ENCODE data around the gene MAB21L3. TPM values are rescaled to one million over a fixed set of nuclear protein-coding genes. Genes with fewer than 3 reads are reported as not detected.
A peak's percentile ranks its signal among the peaks of the same experiment; 100 is the strongest.

MAB21L3 gene
- total RNA-seq, 1 experiment from 2014 or later, result not detected

DNA sequence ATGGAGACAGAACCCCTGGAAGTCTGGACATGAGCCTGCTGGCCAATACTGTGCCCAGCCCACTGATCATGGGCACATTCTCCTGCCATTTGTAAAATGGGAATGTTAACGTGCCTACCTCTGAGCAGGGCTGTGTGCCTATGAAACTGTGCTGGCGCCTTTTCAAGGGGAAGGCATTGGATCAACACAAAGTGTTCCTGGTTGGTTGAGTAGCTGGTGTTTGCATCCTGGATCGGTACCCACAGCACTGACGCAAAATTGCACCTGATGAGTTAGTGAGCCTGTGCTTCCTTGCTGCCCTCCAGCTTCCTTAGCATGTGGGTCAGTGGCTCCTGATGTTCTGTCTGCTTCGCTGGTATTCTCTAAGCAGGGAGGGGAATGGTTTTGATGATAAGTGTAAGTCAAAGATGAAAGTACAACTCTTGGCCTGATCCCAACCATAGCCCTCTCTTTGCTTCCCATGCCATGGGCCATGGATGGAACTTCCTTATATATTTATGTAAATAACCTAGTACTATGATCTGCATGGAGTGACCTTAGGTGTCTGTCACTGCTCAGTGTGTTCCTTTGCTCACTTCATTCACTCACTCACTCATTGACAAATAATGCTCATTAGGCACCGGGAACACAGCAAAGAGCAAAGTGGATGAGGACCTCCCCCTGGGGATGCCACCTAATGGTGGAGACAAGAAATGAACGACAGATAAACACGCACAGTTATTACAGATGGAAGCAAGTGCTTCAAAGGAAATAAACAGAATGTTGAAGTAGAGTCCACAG is 22.7 kb downstream of the MAB21L3 start:
- no peaks in the 10 kb centered on the region for H3K4me1 Mint-ChIP-seq
- H3T11ph ChIP-seq (ENCODE audit: low read length), result no peak overlapping the region
- no peak overlapping the region for H2BK12ac ChIP-seq (ENCODE audit: insufficient read length, low read depth, low read length)
- H3K4ac ChIP-seq (ENCODE audit: low read depth, low read length), result no peak overlapping the region
- no peak overlapping the region for H4K5ac ChIP-seq (ENCODE audit: insufficient read length, low read depth, low read length)
- H3K9me3 Mint-ChIP-seq, result no peaks in the 10 kb centered on the region; a peak in 2 of 5 replicates
- H3K27ac Mint-ChIP-seq, result no peak overlapping the region
- H2AK5ac ChIP-seq (ENCODE audit: insufficient read length, low read length), result no peak overlapping the region
- no peaks in the 10 kb centered on the region for H4K20me1 ChIP-seq (ENCODE audit: control insufficient read depth, insufficient read depth, insufficient read length)
- H2BK5ac ChIP-seq (ENCODE audit: insufficient read length, low read length), result no peak overlapping the region
- TF ChIP-seq, protein P1, sequence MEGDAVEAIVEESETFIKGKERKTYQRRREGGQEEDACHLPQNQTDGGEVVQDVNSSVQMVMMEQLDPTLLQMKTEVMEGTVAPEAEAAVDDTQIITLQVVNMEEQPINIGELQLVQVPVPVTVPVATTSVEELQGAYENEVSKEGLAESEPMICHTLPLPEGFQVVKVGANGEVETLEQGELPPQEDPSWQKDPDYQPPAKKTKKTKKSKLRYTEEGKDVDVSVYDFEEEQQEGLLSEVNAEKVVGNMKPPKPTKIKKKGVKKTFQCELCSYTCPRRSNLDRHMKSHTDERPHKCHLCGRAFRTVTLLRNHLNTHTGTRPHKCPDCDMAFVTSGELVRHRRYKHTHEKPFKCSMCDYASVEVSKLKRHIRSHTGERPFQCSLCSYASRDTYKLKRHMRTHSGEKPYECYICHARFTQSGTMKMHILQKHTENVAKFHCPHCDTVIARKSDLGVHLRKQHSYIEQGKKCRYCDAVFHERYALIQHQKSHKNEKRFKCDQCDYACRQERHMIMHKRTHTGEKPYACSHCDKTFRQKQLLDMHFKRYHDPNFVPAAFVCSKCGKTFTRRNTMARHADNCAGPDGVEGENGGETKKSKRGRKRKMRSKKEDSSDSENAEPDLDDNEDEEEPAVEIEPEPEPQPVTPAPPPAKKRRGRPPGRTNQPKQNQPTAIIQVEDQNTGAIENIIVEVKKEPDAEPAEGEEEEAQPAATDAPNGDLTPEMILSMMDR (conservative IDR thresholded peaks at IDR 0.05), result peak; percentile 44; the same call in 2 of the 3 replicates
- no peaks in the 10 kb centered on the region for H3K79me2 ChIP-seq (ENCODE audit: insufficient read depth, low read length)
- DNase-seq, result no peak
- no peaks in the 10 kb centered on the region for H3K27me3 ChIP-seq (ENCODE audit: insufficient read depth, low read length)
- no peak overlapping the region for H2BK15ac ChIP-seq (ENCODE audit: low read depth, low read length)
- H3K14ac ChIP-seq (ENCODE audit: insufficient read depth, low read length), result no peak overlapping the region
- H3K4me1 ChIP-seq (ENCODE audit: insufficient read depth, low read length), result no peaks in the 10 kb centered on the region
- H3K23me2 ChIP-seq (ENCODE audit: insufficient read length, low read depth, low read length, poor library complexity, severe bottlenecking), result no peaks in the 10 kb centered on the region
- no peak overlapping the region for H3K56ac ChIP-seq (ENCODE audit: insufficient read length, low read depth, low read length)
- no peak overlapping the region for H3K4me3 Mint-ChIP-seq
- no peak overlapping the region for H3K18ac ChIP-seq (ENCODE audit: insufficient read length, low read depth, low read length)
- H4K91ac ChIP-seq (ENCODE audit: insufficient read length, low read depth, low read length), result no peak overlapping the region
- no peak overlapping the region for H3K9ac ChIP-seq (ENCODE audit: extremely low read depth, insufficient read length, low read length)
- no peaks in the 10 kb centered on the region for H3K9me3 ChIP-seq (ENCODE audit: control insufficient read depth, low read depth, low read length)
- no CpG with 5 or more reads among the region's 8 CpGs for WGBS (ENCODE audit: extremely low coverage, insufficient read length, low lambda C conversion rate)
- no peak overlapping the region for H2BK120ac ChIP-seq (ENCODE audit: low read depth, low read length, poor library complexity, severe bottlenecking)
- H3K27ac ChIP-seq (ENCODE audit: insufficient read length, low read depth, low read length), result no peak overlapping the region
- H3K36me3 Mint-ChIP-seq (ENCODE audit: insufficient read depth in 1 of 3, low read depth in 3 of 3), result no peaks in the 10 kb centered on the region; a peak in 1 of 7 replicates
- no peak overlapping the region for H3K23ac ChIP-seq (ENCODE audit: insufficient read length, low read depth, low read length)
- no peaks in the 10 kb centered on the region for H3K79me1 ChIP-seq (ENCODE audit: insufficient read depth, low read depth, low read length, poor library complexity, severe bottlenecking)
- no peak overlapping the region for H2AFZ ChIP-seq (ENCODE audit: low read length)
- no peak overlapping the region for H3K4me2 ChIP-seq (ENCODE audit: insufficient read depth, insufficient read length, low read length)
- H3K27me3 Mint-ChIP-seq (ENCODE audit: low read depth), result no peaks in the 10 kb centered on the region; the same call in 1 of the 2 replicates
- no peak overlapping the region for H2BK20ac ChIP-seq (ENCODE audit: low read depth, low read length, poor library complexity, severe bottlenecking)
- H4K8ac ChIP-seq (replicated peaks; ENCODE audit: insufficient read length, low read depth, low read length), result no peak overlapping the region
